22Rv1 (cell line): ENCODE measurements around the gene FGGY.

ENCODE experiments used
- H3K27ac ChIP-seq: fragments of 450-650 bp; 2 replicates; pipeline ENCODE4 v1.5.1; 2017
- ZFX ChIP-seq: fragments of 450-650 bp; IDR thresholded peaks from 2 replicates; pipeline ENCODE4 v1.6.1; 2017; ENCODE audit warnings: antibody characterized with exemption, borderline replicate concordance
- TF ChIP-seq, protein P1 (sequence below): fragments of 450-650 bp; IDR thresholded peaks from 2 replicates; pipeline ENCODE4 v1.5.1; 2017; ENCODE audit warnings: mild to moderate bottlenecking

Gene FGGY

GRCh38 chr1:59308839-59309238 is 11.9 kb downstream of the FGGY start:
- TF ChIP-seq ZFX, result no peak
- TF ChIP-seq, protein P1, sequence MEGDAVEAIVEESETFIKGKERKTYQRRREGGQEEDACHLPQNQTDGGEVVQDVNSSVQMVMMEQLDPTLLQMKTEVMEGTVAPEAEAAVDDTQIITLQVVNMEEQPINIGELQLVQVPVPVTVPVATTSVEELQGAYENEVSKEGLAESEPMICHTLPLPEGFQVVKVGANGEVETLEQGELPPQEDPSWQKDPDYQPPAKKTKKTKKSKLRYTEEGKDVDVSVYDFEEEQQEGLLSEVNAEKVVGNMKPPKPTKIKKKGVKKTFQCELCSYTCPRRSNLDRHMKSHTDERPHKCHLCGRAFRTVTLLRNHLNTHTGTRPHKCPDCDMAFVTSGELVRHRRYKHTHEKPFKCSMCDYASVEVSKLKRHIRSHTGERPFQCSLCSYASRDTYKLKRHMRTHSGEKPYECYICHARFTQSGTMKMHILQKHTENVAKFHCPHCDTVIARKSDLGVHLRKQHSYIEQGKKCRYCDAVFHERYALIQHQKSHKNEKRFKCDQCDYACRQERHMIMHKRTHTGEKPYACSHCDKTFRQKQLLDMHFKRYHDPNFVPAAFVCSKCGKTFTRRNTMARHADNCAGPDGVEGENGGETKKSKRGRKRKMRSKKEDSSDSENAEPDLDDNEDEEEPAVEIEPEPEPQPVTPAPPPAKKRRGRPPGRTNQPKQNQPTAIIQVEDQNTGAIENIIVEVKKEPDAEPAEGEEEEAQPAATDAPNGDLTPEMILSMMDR, result no peak
- no peak overlapping the region for H3K27ac ChIP-seq

GRCh38 chr1:59309392-59309791 is 12.5 kb downstream of the FGGY start:
- TF ChIP-seq, protein P1, result no peak
- TF ChIP-seq ZFX, result no peak

GRCh38 chr1:59309795-59310548 is 13.1 kb downstream of the FGGY start:
- TF ChIP-seq, protein P1, result no peak
- TF ChIP-seq ZFX, result no peak
- H3K27ac ChIP-seq, result no peak overlapping the region

More at GRCh38 chr1:59309392-59309791, 12.5 kb downstream of the FGGY start:
- H3K27ac ChIP-seq, result no peak overlapping the region

- no peak overlapping the region for H3K27ac ChIP-seq
- no peak for TF ChIP-seq ZFX
- TF ChIP-seq, protein P1, result no peak
These were observed 13.8 kb downstream of the FGGY start for GRCh38 chr1:59310549-59311250.

- no peak overlapping the region for H3K27ac ChIP-seq
- TF ChIP-seq ZFX, result no peak
- TF ChIP-seq, protein P1, result no peak
These were observed 18.1 kb downstream of the FGGY start for GRCh38 chr1:59314776-59315528.

DNA sequence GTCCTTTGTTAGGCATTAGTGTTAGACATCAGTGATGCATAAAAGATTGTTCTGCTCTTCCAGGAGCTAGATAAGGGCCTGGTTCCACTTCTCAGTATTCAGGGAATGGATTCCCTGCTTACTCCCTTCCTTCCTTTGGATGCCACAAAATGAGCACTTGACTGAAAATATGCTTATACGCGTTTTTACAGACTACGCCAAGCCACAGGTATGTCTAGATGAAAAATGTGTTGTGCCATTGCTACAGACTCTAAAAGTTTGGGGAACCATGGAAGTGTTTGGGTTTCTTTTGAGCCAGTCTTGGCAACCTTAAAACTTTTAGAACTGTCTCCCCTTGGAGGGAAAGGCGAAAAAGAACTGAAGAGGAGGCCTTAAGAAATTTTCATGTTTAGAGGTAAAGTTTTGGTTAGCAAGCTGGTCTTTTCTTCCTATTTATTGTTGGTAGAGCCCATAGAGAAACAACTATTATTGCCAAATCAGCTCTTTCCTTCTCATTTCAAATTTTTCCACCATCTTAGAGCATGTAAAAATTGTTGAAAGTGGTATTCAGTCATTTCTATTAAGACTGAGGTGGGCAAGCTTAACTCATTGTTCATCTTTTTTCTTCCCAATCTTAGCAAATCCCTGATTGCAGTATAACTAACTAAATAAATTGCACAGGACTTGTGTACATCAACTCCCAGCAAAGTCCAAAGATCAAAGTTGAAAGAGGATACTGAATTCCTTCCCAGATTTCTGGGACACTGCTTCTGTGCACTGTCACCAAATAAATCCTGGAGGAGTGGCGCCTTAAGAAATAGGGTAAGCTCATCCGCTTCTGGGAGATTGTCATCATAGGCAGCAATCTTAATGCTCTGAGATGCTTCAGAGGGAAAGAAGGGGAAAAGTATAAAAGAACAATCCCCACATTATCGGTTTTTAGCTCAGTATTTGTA is 18.9 kb downstream of the FGGY start:
- H3K27ac ChIP-seq, result peak overlapping the region; percentile 37
- no peak for TF ChIP-seq ZFX
- TF ChIP-seq, protein P1, result no peak
